Upper lobe of right lung (tissue), 1 donor: ENCODE data around the gene FAM240B. TPM values are rescaled to one million over a fixed set of nuclear protein-coding genes. Genes with fewer than 3 reads are reported as not detected.

Experiments used
- ATAC-seq: fragments of 200-7000 bp; cut with Tn5 transposase; one replicate; pipeline ENCODE4 v1.9.1; 2020; ENCODE audit warnings: mild to moderate bottlenecking, moderate library complexity
- DNase-seq: peaks from one replicate; pipeline ENCODE4 v3.0.0-alpha.2; 2020
- H3K27ac ChIP-seq: fragments of 200-600 bp; one replicate; pipeline ENCODE4 v1.8.0; 2022
- H3K27me3 ChIP-seq: fragments of 200-600 bp; one replicate; pipeline ENCODE4 v1.8.0; 2022; ENCODE audit warnings: mild to moderate bottlenecking
- H3K36me3 ChIP-seq: fragments of 200-600 bp; one replicate; pipeline ENCODE4 v1.8.0; 2022
- H3K4me1 ChIP-seq: fragments of 200-600 bp; one replicate; pipeline ENCODE4 v1.8.0; 2022
- H3K4me3 ChIP-seq: fragments of 200-600 bp; one replicate; pipeline ENCODE4 v1.8.0; 2022; ENCODE audit warnings: mild to moderate bottlenecking
- H3K9me3 ChIP-seq: fragments of 200-600 bp; one replicate; pipeline ENCODE4 v1.8.0; 2022
- CTCF ChIP-seq: fragments of 200-600 bp; IDR thresholded peaks from one replicate; pipeline ENCODE4 v1.8.0; 2022; ENCODE audit warnings: antibody characterized with exemption
- intact Hi-C: fragments of 100-400 bp; cut with DNase I; formaldehyde crosslinking; loops from one replicate; pipeline ENCODE4 v1.11.0; 2022
- total RNA-seq: library from RNA; stranded (reverse); fragmentation: NEBNext Ultra II Directional; extraction: Animal tissue kit (Norgen Biotek cat#: 25700); gene quantifications from one replicate; pipeline ENCODE4 v1.2.1, GENCODE V29; 2021
- donor health status: DM: no; HTN: yes; CAD: no; lungs with severe emphysema.

The FAM240B gene
- total RNA-seq, 1 donor from 2014 or later = not detected

GRCh38 chr9:38682713-38683112 lies 37.2 kb downstream of the FAM240B start:
- Histone ChIP-seq H3K4me1 (no peaks in the 10 kb centered on the region), H3K27ac (no peak overlapping the region), H3K36me3 (no peaks in the 10 kb centered on the region), H3K27me3 (no peaks in the 10 kb centered on the region), H3K9me3 (no peaks in the 10 kb centered on the region), H3K4me3 (no peak overlapping the region)
- DNase-seq (no peak), ATAC-seq (no peak)
- no peak for TF ChIP-seq CTCF
- intact Hi-C loops = no loop called here

- Histone ChIP-seq H3K4me1 (no peaks in the 10 kb centered on the region), H3K9me3 (no peaks in the 10 kb centered on the region), H3K27me3 (no peaks in the 10 kb centered on the region), H3K4me3 (no peak overlapping the region), H3K36me3 (no peaks in the 10 kb centered on the region), H3K27ac (no peak overlapping the region)
- TF ChIP-seq CTCF = no peak
- DNase-seq = no peak
- intact Hi-C loops = no loop called here
- no peak for ATAC-seq
Measured at GRCh38 chr9:38681747-38682227, 38.1 kb downstream of the FAM240B start.

GRCh38 chr9:38680837-38681445 lies 39.0 kb downstream of the FAM240B start:
- DNase-seq (no peak), ATAC-seq (peak; percentile 9)
- no peak for TF ChIP-seq CTCF
- Histone ChIP-seq H3K4me3 (no peak overlapping the region), H3K27ac (no peak overlapping the region), H3K36me3 (no peaks in the 10 kb centered on the region), H3K27me3 (no peaks in the 10 kb centered on the region), H3K9me3 (no peaks in the 10 kb centered on the region), H3K4me1 (no peaks in the 10 kb centered on the region)
- intact Hi-C loops = no loop called here

GRCh38 chr9:38677660-38678303 lies 42.2 kb downstream of the FAM240B start:
- intact Hi-C loops = no loop called here
- Histone ChIP-seq H3K36me3 (no peaks in the 10 kb centered on the region), H3K9me3 (no peaks in the 10 kb centered on the region), H3K27ac (no peak overlapping the region), H3K4me1 (no peaks in the 10 kb centered on the region), H3K27me3 (no peaks in the 10 kb centered on the region), H3K4me3 (no peak overlapping the region)
- no peak for TF ChIP-seq CTCF
- DNase-seq (no peak), ATAC-seq (peak; percentile 34)

- H3K4me1 ChIP-seq = peaks cover 4% of the 10 kb centered on the region
- TF ChIP-seq CTCF = no peak
- no peaks in the 10 kb centered on the region for H3K9me3 ChIP-seq
- no peak overlapping the region for H3K27ac ChIP-seq
- no peaks in the 10 kb centered on the region for H3K27me3 ChIP-seq
- H3K36me3 ChIP-seq = no peaks in the 10 kb centered on the region
- no peak overlapping the region for H3K4me3 ChIP-seq
- DNase-seq = no peak
- no peak for ATAC-seq
- intact Hi-C loops = no loop called here
Measured at GRCh38 chr9:38675831-38676230, 44.1 kb downstream of the FAM240B start.
